SKM-1 treated with dmso at 0.1 percent for 144 hours (cell line): ENCODE results near the gene CTRL.

ENCODE experiments used
- DNase-seq: peaks from one replicate; lab custom pipeline; 2025; ENCODE audit not compliant: unreplicated experiment; lab: John Stamatoyannopoulos, UW

CTRL gene

DNA sequence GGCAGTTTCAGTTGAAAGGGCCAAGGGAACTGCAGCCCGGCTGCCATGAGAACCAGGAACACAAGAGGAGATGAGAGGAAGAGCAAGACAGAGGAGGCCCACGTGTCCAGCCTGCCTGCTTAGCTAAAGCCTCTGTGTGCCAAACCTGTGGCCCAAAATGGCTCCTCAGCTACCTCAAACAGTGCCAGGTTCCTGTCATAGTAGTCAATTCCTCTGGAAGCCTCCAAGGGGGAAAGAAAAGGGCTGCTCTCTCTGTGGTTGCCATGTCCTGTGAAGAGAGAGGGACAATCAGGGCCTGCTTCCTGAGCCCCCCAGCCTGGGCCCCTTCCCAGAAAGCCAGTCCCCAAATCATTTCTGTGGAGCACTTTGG, 31.6 kb upstream of the CTRL start:
- DNase-seq = no peak

DNA sequence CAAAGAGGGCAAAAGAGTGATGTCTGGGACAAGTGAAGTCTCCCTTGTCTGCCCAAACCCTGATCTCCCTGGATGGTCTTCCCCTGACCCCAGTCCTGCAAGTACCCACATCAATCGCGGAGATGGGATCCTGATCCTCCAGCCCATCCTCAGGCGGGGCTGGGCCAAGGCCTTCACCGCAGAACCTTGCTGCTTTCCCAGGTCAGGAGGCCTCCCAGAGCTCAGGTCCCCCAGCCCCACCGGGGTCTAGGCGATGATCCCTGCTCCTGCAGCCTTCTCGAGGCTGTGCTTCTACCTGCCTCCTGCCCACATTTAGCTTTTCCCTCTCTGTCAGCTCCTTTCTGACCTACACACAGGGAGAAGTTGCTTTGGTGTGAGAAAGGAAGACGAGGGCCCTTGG, 30.5 kb upstream of the CTRL start:
- no peak for DNase-seq

DNA sequence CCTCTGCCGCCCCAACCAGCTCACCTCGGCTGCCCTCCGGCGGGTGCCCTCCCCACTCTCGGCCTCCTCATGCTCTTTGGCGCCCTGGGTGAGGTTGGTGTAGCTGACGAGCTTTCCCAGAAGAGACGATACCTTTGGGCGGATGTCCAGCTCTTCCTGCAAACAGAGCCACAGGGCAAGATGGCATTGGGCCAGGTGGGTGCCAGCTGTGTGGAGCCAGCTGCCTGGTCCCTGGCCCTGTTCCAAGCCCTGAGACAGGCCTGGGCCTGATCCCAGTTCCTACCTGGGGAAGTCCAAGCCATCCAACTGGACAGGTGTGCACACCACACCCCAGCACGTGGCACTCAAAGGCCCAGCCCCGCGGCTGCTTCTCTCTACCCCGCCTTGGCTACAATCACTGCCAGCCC, 29.9 kb upstream of the CTRL start:
- DNase-seq = no peak

DNA sequence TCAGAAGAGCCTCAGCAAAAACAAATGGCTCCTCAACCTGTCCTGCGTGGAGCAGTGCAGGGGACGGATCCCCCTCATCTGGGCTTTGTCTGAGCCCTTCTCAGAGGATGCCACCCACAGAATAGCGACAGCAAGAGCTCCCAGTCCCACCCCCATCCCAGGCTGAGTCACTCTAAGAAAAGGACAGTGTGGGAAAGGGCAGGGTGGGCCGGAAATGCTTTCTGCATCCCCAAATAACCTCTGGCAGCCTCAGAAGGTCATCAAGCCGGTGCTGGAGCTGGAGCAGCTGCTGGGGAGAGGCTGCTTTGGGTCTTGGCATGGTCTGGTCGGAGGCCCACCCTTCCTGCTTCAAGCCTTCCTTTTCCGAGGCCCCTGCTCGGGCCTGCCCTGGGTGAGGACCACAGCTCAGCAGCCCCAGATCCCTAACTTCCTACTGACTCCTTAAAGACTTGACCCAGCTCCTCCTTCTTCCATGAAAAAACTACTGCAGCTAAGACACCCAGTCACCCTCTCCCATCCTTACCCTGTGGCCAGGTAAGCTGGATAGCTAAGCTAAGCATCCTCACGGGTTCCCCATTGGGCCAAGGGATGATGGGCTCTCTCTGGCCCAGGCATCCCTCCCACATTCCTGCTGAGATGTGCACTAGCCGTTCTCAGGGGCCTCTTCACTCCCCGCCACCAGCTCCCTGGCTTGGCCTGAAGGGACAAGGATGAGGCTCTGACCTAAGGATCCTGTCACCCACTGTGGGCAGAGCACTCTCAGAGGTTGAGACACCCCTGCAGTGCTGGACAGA, 28.1 kb upstream of the CTRL start:
- no peak for DNase-seq

DNA sequence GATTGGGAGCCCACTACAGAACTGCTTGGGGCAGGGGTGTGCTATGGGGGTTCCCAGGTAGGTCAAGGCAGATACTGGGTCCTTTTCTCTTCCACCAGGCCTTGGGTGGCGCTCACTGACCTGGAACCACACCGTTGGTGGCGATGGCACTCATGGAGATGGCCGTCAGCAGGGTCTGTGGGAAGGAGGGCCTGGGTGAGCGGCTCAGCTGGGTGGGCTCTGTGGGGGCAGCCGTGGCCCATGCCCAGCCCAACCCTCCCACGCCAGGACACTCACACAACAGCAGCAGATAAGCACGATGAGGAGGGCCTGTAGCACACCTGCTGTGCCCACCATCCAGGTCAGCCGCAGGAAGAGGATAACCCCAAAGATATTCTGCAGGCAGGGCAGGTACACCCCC, 26.0 kb upstream of the CTRL start:
- no peak for DNase-seq

DNA sequence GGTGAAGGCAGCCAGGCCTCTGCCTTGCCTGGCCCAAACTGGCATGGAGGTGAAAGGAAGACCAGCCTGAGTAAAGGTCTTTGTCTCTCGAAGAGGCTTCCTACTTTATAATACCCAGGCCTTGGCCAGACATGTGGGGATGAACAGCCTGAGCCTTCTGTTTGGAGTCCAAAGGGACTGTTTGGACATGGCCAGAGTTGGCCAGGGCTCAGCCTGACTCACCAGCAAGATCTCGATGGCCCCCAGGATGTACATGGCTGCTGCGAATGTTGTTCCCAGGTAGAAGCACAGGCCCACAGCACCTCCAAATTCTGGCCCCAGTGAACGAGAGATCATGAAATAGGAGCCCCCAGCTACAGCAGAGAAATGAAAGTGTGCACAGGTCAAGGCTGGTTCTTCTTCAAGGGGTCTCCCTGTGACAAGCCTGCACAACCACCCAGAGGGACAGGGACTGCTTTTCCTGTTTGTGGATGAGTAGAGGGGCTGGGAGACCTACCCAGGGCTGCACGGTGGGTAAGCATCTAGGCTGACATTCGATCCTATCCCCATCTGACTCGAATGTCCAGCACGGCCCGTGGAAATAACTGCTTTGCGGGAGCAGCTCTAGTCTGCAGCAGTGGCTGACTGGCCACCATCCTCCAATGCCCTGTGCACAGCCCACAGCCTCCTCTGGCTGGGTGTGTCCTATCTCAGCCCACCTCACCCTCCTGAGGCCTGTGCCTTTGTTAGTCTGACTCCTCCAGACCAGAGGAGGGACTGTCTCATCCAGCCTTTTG, 22.9 kb upstream of the CTRL start:
- no peak for DNase-seq

DNA sequence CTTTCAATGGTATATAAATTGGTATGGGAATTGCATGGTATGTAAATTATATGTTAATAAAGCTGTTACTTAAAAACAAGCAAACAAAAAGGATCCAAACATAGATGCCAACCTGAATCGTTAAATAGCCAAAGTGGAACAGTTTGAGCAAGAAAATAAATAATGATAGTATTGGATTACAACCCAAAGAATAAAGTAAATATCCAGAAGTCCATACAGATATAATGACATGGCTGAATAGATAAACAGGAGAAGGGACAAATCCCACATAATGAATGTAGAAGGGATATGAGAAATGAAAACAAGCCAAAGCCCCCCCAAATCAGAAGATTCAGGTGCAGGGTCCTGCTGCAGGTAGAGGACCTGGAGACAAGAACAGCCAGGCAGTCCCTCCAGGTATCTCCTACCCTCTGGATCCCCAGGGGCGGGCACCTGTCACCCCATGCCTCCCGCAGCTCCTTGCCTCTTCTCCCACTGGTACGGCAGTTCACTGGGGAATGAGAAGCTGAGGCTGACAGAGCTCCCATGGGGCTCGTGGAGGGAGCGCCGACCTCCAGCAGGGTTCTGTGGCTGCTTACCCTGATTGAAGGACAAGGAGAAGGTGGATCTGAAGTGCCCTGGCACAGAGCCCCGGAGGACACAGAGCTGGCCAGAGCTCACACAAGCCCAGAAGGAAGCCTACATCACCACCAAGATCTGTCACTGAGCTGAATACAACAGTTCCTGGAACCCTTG, 22.1 kb upstream of the CTRL start:
- no peak for DNase-seq

DNA sequence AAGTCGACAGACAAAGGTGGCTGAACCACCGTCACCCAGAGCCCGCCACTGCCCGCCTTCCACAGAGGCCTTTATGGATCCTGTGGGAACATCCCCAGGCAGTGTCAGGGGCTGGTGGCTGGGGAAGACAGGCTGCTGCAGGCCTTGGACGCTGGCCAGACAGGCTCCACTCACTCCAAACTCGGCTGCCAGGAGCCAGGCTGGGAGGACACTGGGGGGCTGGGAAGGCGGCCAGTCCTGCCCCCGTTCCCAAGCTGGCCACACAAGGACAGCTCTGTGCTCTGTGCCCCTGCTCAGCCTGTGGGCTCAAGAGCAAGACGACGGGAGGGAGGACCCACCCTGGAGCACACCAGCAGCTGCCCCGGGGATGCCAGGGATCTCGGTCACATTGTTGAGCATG, 19.8 kb upstream of the CTRL start:
- DNase-seq = no peak

DNA sequence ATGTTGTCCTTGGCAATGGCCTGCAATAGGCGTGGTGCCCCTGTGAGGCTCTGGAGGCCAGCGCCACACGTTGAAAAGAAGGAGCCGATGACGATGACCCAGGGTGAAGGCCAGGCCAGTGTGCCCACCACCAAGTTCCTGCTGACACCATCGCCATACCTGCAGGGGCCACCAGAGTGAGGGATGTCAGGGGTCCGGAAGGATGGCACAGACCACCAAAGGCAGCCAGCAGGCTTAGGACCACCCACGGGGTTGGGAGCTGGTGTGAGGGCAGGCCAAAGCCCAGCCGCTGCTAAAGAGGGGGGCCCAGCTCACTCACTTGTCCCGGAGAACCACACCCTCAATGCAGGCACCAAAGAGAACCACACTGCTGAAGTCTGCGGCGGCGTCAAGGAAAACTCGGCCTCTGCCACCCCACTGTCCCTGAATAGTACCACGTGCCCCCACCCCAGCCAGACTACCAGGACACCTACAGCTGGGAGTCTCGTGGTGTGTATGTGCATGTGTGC, 18.7 kb upstream of the CTRL start:
- no peak for DNase-seq

DNA sequence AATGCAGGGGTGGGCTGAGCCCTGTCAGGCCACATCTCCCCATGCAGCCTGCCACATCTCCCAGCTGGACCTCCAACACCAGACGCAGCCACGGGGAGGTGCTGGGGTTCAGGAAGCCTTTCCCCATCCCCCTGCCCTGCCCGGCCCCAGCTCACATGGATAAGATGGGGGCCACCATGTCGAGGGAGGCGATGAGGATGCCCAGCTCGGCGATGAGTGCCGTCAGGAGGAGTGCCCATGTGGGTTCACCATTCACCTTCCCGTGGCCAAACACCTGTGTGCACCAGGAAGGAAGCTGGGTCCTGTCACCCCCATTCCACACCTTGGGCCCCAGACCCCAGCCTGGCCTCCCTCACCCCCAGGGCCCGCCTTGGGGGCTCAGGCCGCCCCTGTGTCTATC, 18.0 kb upstream of the CTRL start:
- DNase-seq = no peak

DNA sequence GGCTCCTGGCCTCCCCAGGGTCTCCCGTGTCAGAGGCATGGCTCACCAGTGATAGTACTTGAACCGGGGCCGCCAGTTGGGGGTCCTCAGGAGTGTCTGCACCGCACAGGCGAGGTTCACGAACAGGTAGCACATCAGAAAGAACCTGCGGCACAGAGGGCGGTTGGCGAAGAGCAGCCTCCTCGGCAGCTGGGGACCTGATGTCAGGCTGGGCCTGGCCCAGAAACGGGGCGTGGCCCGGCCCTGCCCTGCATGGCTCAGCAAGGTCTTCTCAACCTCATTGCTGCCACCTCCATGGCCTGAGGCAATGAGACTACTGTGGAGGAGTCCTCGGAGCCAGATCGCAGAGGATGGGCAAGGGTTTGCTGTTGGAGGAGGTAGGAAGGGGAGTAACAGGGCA, 16.4 kb upstream of the CTRL start:
- DNase-seq = no peak

DNA sequence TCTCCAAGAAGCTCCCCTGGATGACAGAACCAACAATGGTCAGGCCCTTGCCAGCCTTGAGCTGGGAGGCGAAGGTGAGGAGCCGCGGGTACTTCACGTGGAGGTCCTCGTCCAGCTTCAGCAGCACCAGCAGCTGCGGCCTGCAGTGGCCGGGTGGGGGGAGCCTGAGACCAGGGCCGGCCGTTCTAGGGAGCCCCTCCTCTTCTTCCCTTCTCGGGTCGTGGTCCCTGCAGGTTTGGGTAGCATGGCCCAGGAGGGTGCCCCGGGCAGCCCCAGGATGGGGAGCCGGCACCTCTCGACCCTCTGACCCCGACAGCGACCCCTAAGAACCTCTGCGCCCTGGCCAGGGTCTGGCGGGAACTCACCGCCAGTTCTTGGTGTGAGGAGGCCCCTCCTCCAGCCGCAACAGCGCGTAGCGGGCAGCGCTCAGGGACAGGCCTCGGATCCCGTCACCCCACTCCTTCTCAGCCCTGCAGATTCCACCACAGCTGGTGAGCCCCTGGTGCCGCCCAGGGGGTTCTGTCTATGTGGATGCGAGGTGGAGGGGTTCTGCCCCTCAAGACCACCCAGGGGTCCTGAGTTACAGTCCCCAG, 15.4 kb upstream of the CTRL start:
- DNase-seq = no peak

DNA sequence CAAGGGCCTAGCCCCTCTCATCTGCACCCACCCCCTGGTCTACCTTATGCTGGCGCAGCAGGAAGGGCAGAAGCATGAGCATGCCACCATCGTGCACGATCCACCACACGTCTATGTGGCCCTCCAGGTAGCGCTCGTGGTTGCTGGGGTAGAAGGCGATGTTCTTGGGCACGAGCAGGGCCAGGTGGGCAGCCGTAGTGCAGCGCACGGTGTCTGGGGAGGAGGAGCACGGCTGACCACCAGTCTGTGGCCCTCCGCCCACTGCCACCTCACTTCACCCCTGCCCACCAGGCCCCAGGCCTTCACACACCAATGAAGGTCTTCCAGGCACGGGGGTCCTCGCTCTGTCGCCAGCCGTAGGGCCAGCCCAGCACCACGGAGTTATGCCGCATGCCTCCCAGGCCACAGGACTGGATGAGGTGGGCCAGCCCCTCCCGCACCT, 14.5 kb upstream of the CTRL start:
- no peak for DNase-seq

DNA sequence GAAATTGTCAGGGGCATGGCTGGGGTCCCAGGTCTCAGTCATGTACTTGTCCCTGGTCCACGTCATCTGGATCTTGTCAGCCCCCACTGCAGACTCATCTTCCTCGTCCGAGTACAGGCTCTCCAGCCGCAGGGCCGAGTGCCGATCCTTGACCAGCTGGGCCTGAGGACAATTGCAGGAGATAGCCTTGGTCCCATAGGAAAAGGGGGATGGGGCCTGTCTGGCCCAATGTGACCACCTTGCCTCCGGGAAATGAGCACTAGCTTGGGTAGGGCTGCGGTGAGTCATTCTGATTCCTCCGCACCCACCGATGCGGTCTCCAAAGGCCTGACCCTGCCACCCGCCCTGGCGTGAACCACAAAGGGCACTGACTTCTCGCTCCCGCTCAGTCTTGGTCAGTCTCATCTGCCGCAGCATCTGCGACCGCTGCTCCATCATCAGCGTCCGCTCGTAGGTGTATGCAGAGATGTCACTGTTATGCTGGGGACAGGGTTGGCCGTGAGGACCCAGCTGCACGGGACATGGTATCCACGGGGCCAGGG, 13.8 kb upstream of the CTRL start:
- no peak for DNase-seq

DNA sequence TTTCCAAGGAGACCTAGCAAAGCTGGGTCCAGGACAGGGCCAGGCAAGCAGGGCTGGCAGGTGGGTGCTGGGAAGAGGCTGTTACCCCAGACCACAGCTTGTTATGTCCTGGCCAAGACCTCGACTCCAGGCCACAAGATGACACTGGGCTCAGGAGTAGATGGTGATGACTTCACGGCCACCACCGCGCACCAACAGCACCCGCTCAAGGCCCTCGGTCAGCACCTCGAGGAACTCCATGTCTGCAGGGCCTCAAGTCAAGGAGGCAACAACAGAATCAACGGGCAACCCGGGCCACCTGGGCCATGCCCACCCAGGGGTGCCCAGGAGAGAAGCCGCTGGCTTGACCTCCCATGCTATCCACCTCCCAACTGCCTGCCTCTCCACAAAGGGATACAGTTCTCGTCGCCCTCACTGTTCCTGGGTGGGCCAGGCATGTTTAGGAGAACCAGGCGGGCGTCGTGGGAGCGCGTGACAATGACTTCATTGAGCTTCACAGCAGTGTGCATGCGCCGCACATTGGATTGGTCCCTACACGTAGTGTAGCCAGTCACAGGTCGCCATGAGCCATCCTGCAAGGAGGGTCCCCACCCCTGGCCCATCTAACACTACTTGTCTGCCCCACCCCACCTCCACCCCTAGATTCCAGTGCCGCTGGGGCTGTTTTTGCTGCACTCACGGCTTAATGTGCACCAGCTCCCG, 13.2 kb upstream of the CTRL start:
- DNase-seq = no peak

DNA sequence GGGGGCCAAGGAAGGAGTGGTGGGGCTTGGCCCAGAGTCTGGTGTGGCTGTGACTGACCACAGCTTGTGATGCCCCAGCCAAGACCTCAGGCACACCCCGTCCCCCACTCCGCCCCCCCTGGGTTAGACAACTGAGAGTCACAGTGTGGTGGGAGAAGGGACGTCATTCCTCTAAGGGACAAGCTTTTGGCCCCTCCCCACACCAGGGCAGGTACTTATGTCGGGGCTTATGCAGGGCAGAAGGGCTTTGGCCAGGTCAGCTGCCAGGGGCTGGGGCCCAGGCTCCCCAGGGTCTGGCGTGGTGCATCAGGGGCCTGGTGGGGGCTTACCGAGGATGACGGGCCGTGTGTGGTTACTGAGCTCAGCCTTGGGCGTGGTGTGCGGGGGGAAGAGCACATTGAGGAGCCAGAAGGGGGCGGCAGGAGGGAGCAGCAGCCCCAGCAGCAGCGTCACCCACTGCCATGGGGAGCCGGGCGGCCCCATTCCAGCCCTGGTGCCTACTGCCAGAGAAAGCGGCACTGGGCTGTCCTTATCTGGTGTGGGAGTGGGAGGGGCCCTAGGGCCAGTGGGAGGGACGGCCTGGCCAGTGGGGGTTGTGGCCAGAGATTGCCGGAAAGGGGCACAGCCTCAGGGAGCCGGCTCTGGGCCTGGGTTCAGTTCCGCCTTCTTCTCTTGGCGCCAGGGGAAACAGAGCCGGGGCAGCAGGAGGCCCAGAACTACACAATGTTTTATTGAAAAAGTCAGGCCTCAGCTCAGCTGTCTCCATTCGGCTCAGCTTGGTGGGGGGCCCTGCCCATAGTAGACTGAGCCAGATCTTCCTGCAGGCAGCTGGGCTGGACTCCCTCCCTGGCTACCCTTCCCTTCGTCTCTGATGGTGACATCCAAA, 12.2 kb upstream of the CTRL start, which contains the start of gene LCAT:
Gene LCAT (minus strand): TSS at position 502 of the 886 bp plus-strand sequence. CDS start 19 bp downstream, at position 483.
- DNase-seq = no peak

DNA sequence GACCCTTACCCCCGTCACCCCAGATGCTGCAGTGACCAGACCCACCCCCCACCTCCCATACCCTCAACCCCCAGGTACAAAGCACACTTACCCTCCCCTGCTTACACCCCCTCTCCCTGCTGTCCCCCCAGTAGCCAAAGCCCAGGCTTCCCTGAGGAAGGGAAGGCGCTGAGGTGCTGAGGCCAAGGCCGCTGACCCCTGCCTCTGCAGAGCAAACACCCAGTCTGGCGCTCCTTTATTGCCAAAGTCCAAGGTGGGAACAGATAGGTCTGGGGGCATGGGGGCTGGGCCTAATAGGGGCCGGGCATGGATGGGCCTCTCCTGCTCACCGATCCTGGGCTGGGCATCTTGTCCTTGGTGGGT, 11.6 kb upstream of the CTRL start:
- DNase-seq = no peak

DNA sequence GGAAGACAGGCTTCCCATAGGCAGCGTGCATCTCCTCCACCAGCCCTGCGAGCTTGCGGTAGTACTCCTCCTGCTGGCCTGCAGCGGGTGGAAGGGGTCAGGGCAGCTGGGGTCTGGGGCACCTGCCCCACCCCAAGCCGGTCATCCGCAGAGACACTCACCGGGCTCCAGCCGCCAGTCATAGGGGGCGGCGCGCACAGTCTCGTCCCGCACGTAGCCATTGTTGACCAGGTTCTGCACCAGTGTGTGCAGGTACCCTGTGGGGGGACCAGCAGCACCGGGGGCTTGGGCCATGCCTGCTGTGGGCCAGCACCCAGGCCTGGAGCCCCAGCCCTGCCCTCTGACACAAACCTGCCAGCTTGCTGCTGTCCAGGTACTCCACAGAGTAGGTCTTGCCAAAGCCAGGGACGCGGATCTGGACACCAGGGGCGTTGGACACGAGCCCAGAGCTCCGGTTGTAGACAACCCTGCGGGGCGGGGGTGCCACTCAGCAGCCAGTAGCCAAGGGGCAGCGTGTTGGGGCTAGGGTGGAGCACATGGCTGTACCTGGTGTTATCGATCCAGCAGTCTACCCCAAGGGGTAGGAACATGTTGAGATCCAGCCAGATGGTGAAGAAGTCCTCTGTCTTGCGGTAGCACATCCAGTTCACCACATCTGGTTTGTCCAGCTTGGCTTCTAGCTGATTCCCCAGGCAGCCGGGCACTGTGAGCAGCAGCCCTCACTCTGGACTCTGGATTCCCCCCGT, 11.0 kb upstream of the CTRL start:
- no peak for DNase-seq

DNA sequence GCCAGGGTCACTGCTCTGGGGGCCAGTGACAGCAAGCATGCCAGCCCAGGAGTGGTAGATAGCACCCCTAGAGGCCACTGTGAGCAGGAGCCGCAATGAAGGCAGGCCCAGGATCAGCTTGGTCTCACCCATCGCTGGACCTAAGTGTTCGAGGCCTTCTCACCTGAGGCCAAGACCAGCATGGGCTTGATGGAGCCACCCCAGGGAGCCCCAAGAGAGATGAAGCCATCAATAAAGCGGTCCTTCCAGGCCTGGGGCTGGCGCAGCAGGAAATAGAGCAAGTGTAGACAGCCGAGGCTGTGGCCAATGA, 10.5 kb upstream of the CTRL start:
- DNase-seq = peak; percentile 41
